Testis (tissue), 3 donors: ENCODE data around the gene DNAJB8. TPM values are rescaled to one million over a fixed set of nuclear protein-coding genes. Genes with fewer than 3 reads are reported as not detected.

Experiments used
- DNase-seq: peaks from one replicate; pipeline ENCODE4 v3.0.0-alpha.2; 2019
- H3K27ac ChIP-seq, 2 donors: fragments of 200-600 bp; sonication (generic); one replicate each; pipeline ENCODE4 v1.5.1; 2019
- H3K27me3 ChIP-seq: fragments of 200-600 bp; sonication (generic); one replicate; pipeline ENCODE4 v1.5.1; 2019
- H3K36me3 ChIP-seq: fragments of 200-600 bp; sonication (generic); one replicate; pipeline ENCODE4 v1.5.1; 2017; ENCODE audit warnings: low read depth; ENCODE audit errors: missing control alignments
- H3K4me1 ChIP-seq: fragments of 200-600 bp; sonication (generic); one replicate; pipeline ENCODE4 v1.5.1; 2019
- H3K4me3 ChIP-seq, 2 donors: fragments of 200-600 bp; sonication (generic); one replicate each; pipeline ENCODE4 v1.5.1; 2017 to 2019
- H3K9me3 ChIP-seq: fragments of 200-600 bp; sonication (generic); one replicate; pipeline ENCODE4 v1.5.1; 2017
- CTCF ChIP-seq, 3 experiments: fragments of 450-650 bp in 2 of 3; fragments of 200-600 bp in 1 of 3; sonication (generic) in 1 of 3; IDR thresholded peaks; one replicate each; pipeline ENCODE4 v1.5.1; 2016 to 2019; ENCODE audit warnings: antibody characterized with exemption in 3 of 3, mild to moderate bottlenecking in 2 of 3, moderate library complexity in 1 of 3
- POLR2A ChIP-seq: fragments of 450-650 bp; IDR thresholded peaks from one replicate; pipeline ENCODE4 v1.6.1; 2017; ENCODE audit warnings: antibody characterized with exemption, mild to moderate bottlenecking, moderate library complexity
- WGBS, 2 donors: methylation state at CpG; one replicate each; pipeline ENCODE4 v1.1.5; 2018; 5-methylcytosine and 5-hydroxymethylcytosine counted together
- intact Hi-C: fragments of 100-400 bp; cut with DNase I; formaldehyde crosslinking; loops from one replicate; pipeline ENCODE4 v1.15.1; 2023; ENCODE audit warnings: low total_unique reads
- polyA plus RNA-seq: library from polyadenylated mRNA; stranded (reverse); fragments of 350-450 nt; fragmentation: Illumina TruSeq; extraction: RNeasy Lipid Tissue Mini Kit (QIAGEN cat#74804); gene quantifications from one replicate; pipeline ENCODE4 v1.2.3, GENCODE V29; 2014; ENCODE audit warnings: low read depth, low replicate concordance; ENCODE audit not compliant: insufficient read depth
- total RNA-seq, 2 donors: library from RNA; depleted of rRNA; stranded (reverse); fragments of >200 nt; gene quantifications; one replicate each; pipeline ENCODE4 v1.2.3, GENCODE V29; 2016

Gene DNAJB8
- total and polyA plus RNA-seq, 3 donors from 2014 or later, result 18.3 to 75.0 (median 46.0) TPM

- H3K27me3 ChIP-seq, result no peaks in the 10 kb centered on the region
- H3K27ac ChIP-seq, result no peak overlapping the region
These were observed 31.5 kb upstream of the DNAJB8 start for GRCh38 chr3:128498127-128498626.

GRCh38 chr3:128497305-128498126, 30.8 kb upstream of the DNAJB8 start:
- intact Hi-C loops, result loop anchor here (5.0 to 10.0 kb wide), 3 partner anchors 70 to 423 kb away; no protein-coding TSS in a partner anchor
- Histone ChIP-seq H3K4me1 (peaks cover 11% of the 10 kb centered on the region), H3K36me3 (no peaks in the 10 kb centered on the region), H3K9me3 (no peaks in the 10 kb centered on the region), H3K27ac (no peak overlapping the region), H3K4me3 (peak overlapping the region; percentile 58 to 60), H3K27me3 (no peaks in the 10 kb centered on the region)
- TF ChIP-seq POLR2A (no peak), CTCF (IDR thresholded peaks at IDR 0.05) (peak; percentile 50 to 89 (median 58))
- 1% methylated on average over 75 of the region's 77 CpGs; no CpG with 5 or more reads in 1 of the 2 donors for WGBS, 2 donors
- DNase-seq, result peak; percentile 75

More at GRCh38 chr3:128498127-128498626, 31.5 kb upstream of the DNAJB8 start:
- peak; percentile 9 for DNase-seq
- Histone ChIP-seq H3K36me3 (no peaks in the 10 kb centered on the region), H3K4me3 (peak overlapping the region in 1 of 2 donors; percentile 60), H3K4me1 (peaks cover 11% of the 10 kb centered on the region), H3K9me3 (no peaks in the 10 kb centered on the region)
- 28% methylated on average over 5 of the region's 5 CpGs for WGBS, 2 donors
- no peak for TF ChIP-seq CTCF (IDR thresholded peaks at IDR 0.05)
- no peak for TF ChIP-seq POLR2A
- intact Hi-C loops, result loop anchor here (5.0 to 10.0 kb wide), 3 partner anchors 71 to 423 kb away; no protein-coding TSS in a partner anchor

GRCh38 chr3:128496602-128497304, 30.1 kb upstream of the DNAJB8 start:
- Histone ChIP-seq H3K4me3 (peak overlapping the region in 1 of 2 donors; percentile 60), H3K9me3 (no peaks in the 10 kb centered on the region), H3K27me3 (no peaks in the 10 kb centered on the region), H3K4me1 (peaks cover 11% of the 10 kb centered on the region), H3K36me3 (no peaks in the 10 kb centered on the region), H3K27ac (no peak overlapping the region)
- intact Hi-C loops, result loop anchor here (5.0 to 10.0 kb wide), 3 partner anchors 69 to 422 kb away; no protein-coding TSS in a partner anchor
- 19 to 27% methylated on average over 14 to 44 of the region's 45 CpGs for WGBS, 2 donors
- TF ChIP-seq POLR2A (no peak), CTCF (IDR thresholded peaks at IDR 0.05) (no peak)
- peak; percentile 54 for DNase-seq

GRCh38 chr3:128496019-128496601, 29.4 kb upstream of the DNAJB8 start:
- peaks cover 11% of the 10 kb centered on the region for H3K4me1 ChIP-seq
- no peaks in the 10 kb centered on the region for H3K27me3 ChIP-seq
- DNase-seq, result peak; percentile 14
- H3K36me3 ChIP-seq, result no peaks in the 10 kb centered on the region
- no peaks in the 10 kb centered on the region for H3K9me3 ChIP-seq
- H3K27ac ChIP-seq, result no peak overlapping the region
- TF ChIP-seq POLR2A (no peak), CTCF (IDR thresholded peaks at IDR 0.05) (no peak)
- no peak overlapping the region for H3K4me3 ChIP-seq
- intact Hi-C loops, result loop anchor here (5.0 to 10.0 kb wide), 3 partner anchors 69 to 421 kb away; no protein-coding TSS in a partner anchor
- WGBS, 2 donors, result 35 to 48% methylated on average over 32 of the region's 32 CpGs
